Upper lobe of left lung (tissue), 4 donors: Measurements from ENCODE around the gene ZNF93.

Source experiments
- POLR2AphosphoS5 ChIP-seq, 2 donors: sonication (generic); formaldehyde crosslinking; IDR thresholded peaks; one replicate each; pipeline ENCODE4 v1.5.1; 2017; ENCODE audit warnings: antibody characterized with exemption in 2 of 2
- TF ChIP-seq, protein P1 (sequence below), 6 experiments: fragments of 450-650 bp in 4 of 6; fragments of 200-600 bp in 2 of 6; sonication (generic) in 2 of 6; IDR thresholded peaks; one replicate each; pipeline ENCODE4 v1.5.1; 2016 to 2019; ENCODE audit warnings: antibody characterized with exemption in 6 of 6

DNA sequence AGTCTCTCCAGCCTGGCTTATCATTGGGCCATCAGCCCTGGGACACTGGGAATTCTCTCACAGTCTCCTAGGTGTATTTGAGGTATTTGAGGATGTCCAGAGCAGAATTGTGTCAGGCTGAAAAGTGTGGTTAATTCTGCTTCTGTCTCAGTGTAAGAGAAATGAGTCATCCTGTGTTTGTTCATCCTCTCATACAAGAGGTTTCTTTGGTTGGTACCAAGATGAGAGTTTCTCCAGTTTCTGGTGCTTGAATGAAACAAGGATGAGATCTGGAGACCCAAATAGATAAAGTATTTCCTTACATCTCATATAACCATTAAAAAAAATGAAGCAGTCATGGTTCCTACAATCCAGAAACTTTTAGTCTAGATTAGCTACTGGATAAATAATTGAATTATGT is 27.4 kb upstream of the ZNF93 start:
- TF ChIP-seq, protein P1, sequence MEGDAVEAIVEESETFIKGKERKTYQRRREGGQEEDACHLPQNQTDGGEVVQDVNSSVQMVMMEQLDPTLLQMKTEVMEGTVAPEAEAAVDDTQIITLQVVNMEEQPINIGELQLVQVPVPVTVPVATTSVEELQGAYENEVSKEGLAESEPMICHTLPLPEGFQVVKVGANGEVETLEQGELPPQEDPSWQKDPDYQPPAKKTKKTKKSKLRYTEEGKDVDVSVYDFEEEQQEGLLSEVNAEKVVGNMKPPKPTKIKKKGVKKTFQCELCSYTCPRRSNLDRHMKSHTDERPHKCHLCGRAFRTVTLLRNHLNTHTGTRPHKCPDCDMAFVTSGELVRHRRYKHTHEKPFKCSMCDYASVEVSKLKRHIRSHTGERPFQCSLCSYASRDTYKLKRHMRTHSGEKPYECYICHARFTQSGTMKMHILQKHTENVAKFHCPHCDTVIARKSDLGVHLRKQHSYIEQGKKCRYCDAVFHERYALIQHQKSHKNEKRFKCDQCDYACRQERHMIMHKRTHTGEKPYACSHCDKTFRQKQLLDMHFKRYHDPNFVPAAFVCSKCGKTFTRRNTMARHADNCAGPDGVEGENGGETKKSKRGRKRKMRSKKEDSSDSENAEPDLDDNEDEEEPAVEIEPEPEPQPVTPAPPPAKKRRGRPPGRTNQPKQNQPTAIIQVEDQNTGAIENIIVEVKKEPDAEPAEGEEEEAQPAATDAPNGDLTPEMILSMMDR (IDR thresholded peaks at IDR 0.05): no peak
- no peak for TF ChIP-seq POLR2AphosphoS5 (IDR thresholded peaks at IDR 0.05)
